IMR-90 (cell line): ENCODE measurements around the gene LLCFC1. TPM values are rescaled to one million over a fixed set of nuclear protein-coding genes. Genes with fewer than 3 reads are reported as not detected.

Source experiments
- ATAC-seq: fragments of 200-7000 bp; cut with Tn5 transposase; 2 replicates; pipeline ENCODE4 v1.9.1; 2020; ENCODE audit warnings: low read depth, mild to moderate bottlenecking, moderate library complexity
- BruUV-seq: library from RNA; stranded (reverse); fragments of 400-500 nt; replicated peaks from 2 replicates; lab custom pipeline; 2021; lab: Mats Ljungman, UMichigan
- CTCF ChIA-PET: fragments of 300-600 bp; formaldehyde crosslinking; extraction: SDS; loops from one replicate; lab custom pipeline; 2021; ENCODE audit warnings: antibody characterized with exemption; lab: Yijun Ruan, JAX
- POLR2A ChIA-PET: fragments of 300-600 bp; sonication (Branson Sonifier 250); formaldehyde crosslinking; loops from one replicate; lab custom pipeline; 2022; ENCODE audit warnings: antibody characterized with exemption; ENCODE audit not compliant: unreplicated experiment; lab: Charles Lee
- DNase-seq: peaks from one replicate; pipeline ENCODE4 v3.0.0; 2013
- H2AFZ ChIP-seq: replicated peaks from 2 replicates; pipeline ENCODE3; 2013; ENCODE audit warnings: low read length, mild to moderate bottlenecking; ENCODE audit not compliant: poor library complexity
- H2AK5ac ChIP-seq: 2 replicates; pipeline ENCODE4 v1.6.1; 2013; ENCODE audit warnings: low read depth, low read length, inconsistent platforms
- H2AK9ac ChIP-seq: replicated peaks from 2 replicates; pipeline ENCODE3; 2013; ENCODE audit warnings: mild to moderate bottlenecking, low read depth, low read length, moderate library complexity; ENCODE audit not compliant: poor library complexity
- H2BK120ac ChIP-seq: 2 replicates; pipeline ENCODE4 v1.6.1; 2013; ENCODE audit warnings: low read depth, low read length, inconsistent platforms
- H2BK15ac ChIP-seq: 3 replicates; pipeline ENCODE4 v1.6.1; 2013; ENCODE audit warnings: low read depth, low read length, inconsistent platforms
- H2BK20ac ChIP-seq: 2 replicates; pipeline ENCODE4 v1.6.1; 2013; ENCODE audit warnings: low read depth, mild to moderate bottlenecking, inconsistent platforms, low read length, moderate library complexity
- H2BK5ac ChIP-seq: 2 replicates; pipeline ENCODE4 v1.6.1; 2013; ENCODE audit warnings: mild to moderate bottlenecking, low read depth, low read length, inconsistent platforms; ENCODE audit not compliant: poor library complexity, severe bottlenecking
- H3K14ac ChIP-seq: replicated peaks from 2 replicates; pipeline ENCODE4 v1.6.1; 2013; ENCODE audit warnings: low read depth, low read length, inconsistent platforms
- H3K18ac ChIP-seq: 2 replicates; pipeline ENCODE4 v1.6.1; 2013; ENCODE audit warnings: low read depth, low read length, control low read depth
- H3K23ac ChIP-seq: 2 replicates; pipeline ENCODE4 v1.6.1; 2013; ENCODE audit warnings: low read depth, low read length, inconsistent platforms
- H3K27ac ChIP-seq: 2 replicates; pipeline ENCODE4 v1.5.1; 2013; ENCODE audit warnings: mild to moderate bottlenecking, control low read depth, low read length; ENCODE audit not compliant: insufficient read depth
- H3K27me3 ChIP-seq: 2 replicates; pipeline ENCODE4 v1.6.1; 2013; ENCODE audit warnings: low read length; ENCODE audit not compliant: control insufficient read depth, insufficient read depth
- H3K36me3 ChIP-seq: 2 replicates; pipeline ENCODE4 v1.6.1; 2013; ENCODE audit warnings: low read length, mixed read lengths; ENCODE audit not compliant: control insufficient read depth, insufficient read depth
- H3K4ac ChIP-seq: 2 replicates; pipeline ENCODE4 v1.6.1; 2013; ENCODE audit warnings: low read depth, low read length, inconsistent platforms
- H3K4me1 ChIP-seq: 2 replicates; pipeline ENCODE4 v1.6.1; 2013; ENCODE audit warnings: low read length, mixed read lengths; ENCODE audit not compliant: control insufficient read depth, insufficient read depth
- H3K4me2 ChIP-seq: 2 replicates; pipeline ENCODE4 v1.6.1; 2013; ENCODE audit warnings: low read depth, mild to moderate bottlenecking, control low read depth, low read length, moderate library complexity
- H3K4me3 ChIP-seq: 2 replicates; pipeline ENCODE4 v1.5.1; 2013; ENCODE audit warnings: low read depth, mild to moderate bottlenecking, control low read depth, low read length, moderate library complexity; ENCODE audit not compliant: insufficient read depth
- H3K56ac ChIP-seq: 2 replicates; pipeline ENCODE4 v1.6.1; 2013; ENCODE audit warnings: low read length, inconsistent platforms; ENCODE audit not compliant: insufficient read depth; ENCODE audit errors: extremely low read depth
- H3K79me1 ChIP-seq, 2 experiments: 2 replicates each; pipeline ENCODE4 v1.6.1; 2013; ENCODE audit warnings: low read length in 2 of 2, inconsistent platforms in 1 of 2, low read depth in 1 of 2
- H3K9ac ChIP-seq: 2 replicates; pipeline ENCODE4 v1.6.1; 2013; ENCODE audit warnings: low read depth, low read length, control low read depth
- H3K9me1 ChIP-seq: 2 replicates; pipeline ENCODE4 v1.6.1; 2013; ENCODE audit warnings: low read length, inconsistent platforms; ENCODE audit not compliant: insufficient read depth
- H3K9me3 ChIP-seq: 2 replicates; pipeline ENCODE4 v1.6.1; 2013; ENCODE audit warnings: low read length; ENCODE audit not compliant: control insufficient read depth, insufficient read depth
- H4K20me1 ChIP-seq: 2 replicates; pipeline ENCODE4 v1.6.1; 2013; ENCODE audit warnings: low read length, inconsistent platforms; ENCODE audit not compliant: insufficient read depth
- H4K5ac ChIP-seq: 2 replicates; pipeline ENCODE4 v1.6.1; 2013; ENCODE audit warnings: mild to moderate bottlenecking, low read depth, low read length, control low read depth
- H4K8ac ChIP-seq, 2 experiments: 2 replicates each; pipeline ENCODE4 v1.6.1; 2013; ENCODE audit warnings: low read depth in 2 of 2, low read length in 2 of 2, control low read depth in 1 of 2, inconsistent platforms in 1 of 2
- H4K91ac ChIP-seq: 2 replicates; pipeline ENCODE4 v1.6.1; 2013; ENCODE audit warnings: low read depth, low read length, inconsistent platforms; ENCODE audit not compliant: insufficient read depth
- CEBPB ChIP-seq: IDR thresholded peaks from 2 replicates; pipeline ENCODE4 v1.6.1; 2012; ENCODE audit warnings: low read depth, low read length, improper control_type of control experiment
- CHD1 ChIP-seq: IDR thresholded peaks from 2 replicates; pipeline ENCODE4 v1.6.1; 2012; ENCODE audit warnings: low read depth, low read length, improper control_type of control experiment
- MAFK ChIP-seq: IDR thresholded peaks from 2 replicates; pipeline ENCODE4 v1.6.1; 2012; ENCODE audit warnings: low read depth, low read length, improper control_type of control experiment
- MAZ ChIP-seq: IDR thresholded peaks from 2 replicates; pipeline ENCODE4 v1.6.1; 2012; ENCODE audit warnings: low read depth, mild to moderate bottlenecking, low read length, improper control_type of control experiment, moderate library complexity, borderline replicate concordance
- POLR2A ChIP-seq: IDR thresholded peaks from 2 replicates; pipeline ENCODE4 v1.6.1; 2012; ENCODE audit warnings: mild to moderate bottlenecking, low read depth, low read length
- RAD21 ChIP-seq: IDR thresholded peaks from 2 replicates; pipeline ENCODE4 v1.6.1; 2012; ENCODE audit warnings: low read length, improper control_type of control experiment
- RCOR1 ChIP-seq: IDR thresholded peaks from 2 replicates; pipeline ENCODE4 v1.6.1; 2012; ENCODE audit warnings: mild to moderate bottlenecking, low read length, improper control_type of control experiment; ENCODE audit not compliant: insufficient replicate concordance
- RFX5 ChIP-seq: IDR thresholded peaks from 2 replicates; pipeline ENCODE4 v1.8.0; 2012; ENCODE audit warnings: low read depth, mild to moderate bottlenecking, low read length, moderate library complexity
- WGBS, 2 experiments: methylation state at CpG; one replicate each; pipeline versions ENCODE4 v1.1.5 to v1.1.7; 2013; ENCODE audit warnings: missing lambda C conversion rate in 2 of 2; ENCODE audit not compliant: insufficient read length in 1 of 2; ENCODE audit errors: extremely low coverage in 2 of 2; 5-methylcytosine and 5-hydroxymethylcytosine counted together
- dilution Hi-C: fragments of 300-500 bp; cut with HindIII; formaldehyde crosslinking; loops from one replicate; pipeline ENCODE4 v1.14.3; 2018; ENCODE audit warnings: low sequenced_read_pairs; ENCODE audit not compliant: unreplicated experiment
- in situ Hi-C: fragments of 300-500 bp; cut with MboI; formaldehyde crosslinking; loops from 3 replicates; pipeline ENCODE4 v1.14.3; 2019; ENCODE audit warnings: low sequenced_read_pairs, inconsistent platforms, mixed read lengths
- intact Hi-C: fragments of 100-400 bp; cut with micrococcal nuclease; formaldehyde crosslinking; loops from 2 replicates; pipeline ENCODE4 v1.10.0; 2022
- polyA plus RNA-seq, 3 experiments: library from polyadenylated mRNA; depleted of rRNA; stranded (reverse); fragments of >200 nt; gene quantifications; 2 replicates each; pipeline ENCODE4 v1.2.3, GENCODE V29; 2012; ENCODE audit warnings: low replicate concordance in 1 of 3
- total RNA-seq: library from RNA; depleted of rRNA; stranded (reverse); fragments of >200 nt; gene quantifications from 2 replicates; pipeline ENCODE4 v1.2.3, GENCODE V29; 2012
- TF ChIP-seq, protein P1 (sequence below): fragments of 150-350 bp; IDR thresholded peaks from 2 replicates; pipeline ENCODE4 v1.6.1; 2016; ENCODE audit warnings: low read depth, mild to moderate bottlenecking, low read length, moderate library complexity, borderline replicate concordance
- TF ChIP-seq, protein P2 (sequence below): fragments of 150-350 bp; IDR thresholded peaks from 2 replicates; pipeline ENCODE4 v1.6.1; 2017; ENCODE audit warnings: mild to moderate bottlenecking, antibody characterized with exemption, low read length, low read depth

The LLCFC1 gene
- total and polyA plus RNA-seq, 2 of the 4 experiments (the other 2 are of a cell fraction) = not detected

DNA sequence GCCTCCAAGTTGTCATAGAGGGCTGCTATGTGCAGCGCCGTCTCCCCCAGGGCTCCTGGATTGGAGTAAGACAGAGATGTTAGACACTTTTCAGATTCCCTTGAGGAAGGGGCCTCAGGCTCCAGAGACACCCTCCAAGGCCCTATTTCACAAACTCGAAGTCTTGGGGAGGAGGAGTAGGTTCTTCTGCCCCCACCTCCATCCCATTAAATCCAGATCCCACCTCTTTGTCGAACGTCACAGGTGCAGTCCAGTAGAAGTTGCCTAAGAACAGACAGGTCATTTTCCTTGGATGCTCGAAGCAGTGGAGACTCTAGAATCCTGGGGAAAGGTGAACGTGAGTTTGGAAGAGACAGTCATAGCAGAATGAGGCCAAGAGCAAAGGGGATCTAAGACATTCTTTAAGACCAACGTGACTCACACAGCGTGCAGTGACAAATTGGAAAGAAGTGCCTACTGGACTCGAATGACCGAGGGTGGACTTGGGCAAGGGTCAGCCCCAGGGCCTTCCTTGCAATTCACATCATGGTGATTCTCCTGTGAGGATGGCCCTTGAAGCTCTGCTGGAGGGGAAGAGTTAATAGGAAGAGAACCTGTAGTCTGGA, 9.1 kb upstream of the LLCFC1 start:
- Histone ChIP-seq H3K18ac (no peak overlapping the region), H3K36me3 (no peaks in the 10 kb centered on the region), H3K79me1 (no peaks in the 10 kb centered on the region), H2BK5ac (no peak overlapping the region), H3K27me3 (no peaks in the 10 kb centered on the region), H3K56ac (no peak overlapping the region), H2AK9ac (no peak overlapping the region), H4K91ac (no peak overlapping the region), H4K20me1 (no peaks in the 10 kb centered on the region), H3K4me1 (no peaks in the 10 kb centered on the region), H2AFZ (no peak overlapping the region), H3K14ac (no peak overlapping the region), H2BK120ac (no peak overlapping the region), H3K4me2 (no peak overlapping the region), H4K8ac (no peak overlapping the region), H3K4me3 (no peak overlapping the region), H2BK20ac (no peak overlapping the region), H2BK15ac (no peak overlapping the region), H3K9ac (no peak overlapping the region), H3K9me3 (peaks cover 14% of the 10 kb centered on the region; the same call in 1 of the 2 replicates), H3K23ac (no peak overlapping the region), H3K9me1 (no peaks in the 10 kb centered on the region), H2AK5ac (no peak overlapping the region), H3K4ac (no peak overlapping the region), H3K27ac (no peak overlapping the region), H4K5ac (no peak overlapping the region)
- intact Hi-C loops (no loop called here), in situ Hi-C loops (no loop called here), dilution Hi-C loops (no loop called here)
- CTCF ChIA-PET = no interaction called here
- BruUV-seq = no TSS peak
- DNase-seq (no peak), ATAC-seq (no peak)
- POLR2A ChIA-PET = no interaction called here
- TF ChIP-seq RCOR1 (no peak), CEBPB (no peak), RFX5 (no peak), CHD1 (no peak), MAZ (no peak), RAD21 (no peak), MAFK (no peak), POLR2A (no peak)
- TF ChIP-seq, protein P1, sequence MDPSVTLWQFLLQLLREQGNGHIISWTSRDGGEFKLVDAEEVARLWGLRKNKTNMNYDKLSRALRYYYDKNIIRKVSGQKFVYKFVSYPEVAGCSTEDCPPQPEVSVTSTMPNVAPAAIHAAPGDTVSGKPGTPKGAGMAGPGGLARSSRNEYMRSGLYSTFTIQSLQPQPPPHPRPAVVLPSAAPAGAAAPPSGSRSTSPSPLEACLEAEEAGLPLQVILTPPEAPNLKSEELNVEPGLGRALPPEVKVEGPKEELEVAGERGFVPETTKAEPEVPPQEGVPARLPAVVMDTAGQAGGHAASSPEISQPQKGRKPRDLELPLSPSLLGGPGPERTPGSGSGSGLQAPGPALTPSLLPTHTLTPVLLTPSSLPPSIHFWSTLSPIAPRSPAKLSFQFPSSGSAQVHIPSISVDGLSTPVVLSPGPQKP = no peak
- TF ChIP-seq, protein P2, sequence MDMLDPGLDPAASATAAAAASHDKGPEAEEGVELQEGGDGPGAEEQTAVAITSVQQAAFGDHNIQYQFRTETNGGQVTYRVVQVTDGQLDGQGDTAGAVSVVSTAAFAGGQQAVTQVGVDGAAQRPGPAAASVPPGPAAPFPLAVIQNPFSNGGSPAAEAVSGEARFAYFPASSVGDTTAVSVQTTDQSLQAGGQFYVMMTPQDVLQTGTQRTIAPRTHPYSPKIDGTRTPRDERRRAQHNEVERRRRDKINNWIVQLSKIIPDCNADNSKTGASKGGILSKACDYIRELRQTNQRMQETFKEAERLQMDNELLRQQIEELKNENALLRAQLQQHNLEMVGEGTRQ = no peak
- WGBS, 2 experiments = 56% methylated on average over 5 of the region's 11 CpGs; no CpG with 5 or more reads in 1 of the 2 experiments
